VCaP (cell line): ENCODE measurements around the gene SIX1.
A peak's percentile ranks its signal among the peaks of the same experiment; 100 is the strongest.

Source experiments
- H3K27ac ChIP-seq: fragments of 450-650 bp; 2 replicates; pipeline ENCODE4 v1.5.1; 2017
- CTCF ChIP-seq: fragments of 450-650 bp; conservative IDR thresholded peaks from 2 replicates; pipeline ENCODE4 v1.5.1; 2017; ENCODE audit warnings: mild to moderate bottlenecking, moderate library complexity

SIX1 gene

GRCh38 chr14:60648934-60649874 lies at the start of gene SIX1:
Gene SIX1 (minus strand): TSS chr14:60649477. CDS start chr14:60649189, 288 bp downstream.
- peak within 1 kb of the TSS; percentile 64 for H3K27ac ChIP-seq
- TF ChIP-seq CTCF, result no peak

GRCh38 chr14:60695327-60695726 lies 46.0 kb upstream of the SIX1 start:
- no peak for TF ChIP-seq CTCF
- H3K27ac ChIP-seq, result no peak overlapping the region

- TF ChIP-seq CTCF, result no peak
- no peak overlapping the region for H3K27ac ChIP-seq
Measured at GRCh38 chr14:60691383-60692113, 42.3 kb upstream of the SIX1 start.

- peak overlapping the region; percentile 30; the same call in 1 of the 2 replicates for H3K27ac ChIP-seq
Measured at GRCh38 chr14:60686865-60687264, 37.6 kb upstream of the SIX1 start.

GRCh38 chr14:60684203-60684602 lies 34.9 kb upstream of the SIX1 start:
- TF ChIP-seq CTCF, result no peak
- no peak overlapping the region for H3K27ac ChIP-seq

More at GRCh38 chr14:60686865-60687264, 37.6 kb upstream of the SIX1 start:
- no peak for TF ChIP-seq CTCF

- no peak overlapping the region for H3K27ac ChIP-seq
- TF ChIP-seq CTCF, result no peak
Measured at GRCh38 chr14:60681271-60681670, 32.0 kb upstream of the SIX1 start.

- no peak overlapping the region for H3K27ac ChIP-seq
- no peak for TF ChIP-seq CTCF
Measured at GRCh38 chr14:60680511-60680910, 31.2 kb upstream of the SIX1 start.
